Measurements from ENCODE around the gene DNAJB8. TPM values are rescaled to one million over a fixed set of nuclear protein-coding genes. Genes with fewer than 3 reads are reported as not detected.
A peak's percentile ranks its signal among the peaks of the same experiment; 100 is the strongest.

DNAJB8 gene
- total and polyA plus RNA-seq, 9 of the 15 experiments (the other 6 are each of a cell fraction or from before 2014, with no cell fraction given) = not detected

DNA sequence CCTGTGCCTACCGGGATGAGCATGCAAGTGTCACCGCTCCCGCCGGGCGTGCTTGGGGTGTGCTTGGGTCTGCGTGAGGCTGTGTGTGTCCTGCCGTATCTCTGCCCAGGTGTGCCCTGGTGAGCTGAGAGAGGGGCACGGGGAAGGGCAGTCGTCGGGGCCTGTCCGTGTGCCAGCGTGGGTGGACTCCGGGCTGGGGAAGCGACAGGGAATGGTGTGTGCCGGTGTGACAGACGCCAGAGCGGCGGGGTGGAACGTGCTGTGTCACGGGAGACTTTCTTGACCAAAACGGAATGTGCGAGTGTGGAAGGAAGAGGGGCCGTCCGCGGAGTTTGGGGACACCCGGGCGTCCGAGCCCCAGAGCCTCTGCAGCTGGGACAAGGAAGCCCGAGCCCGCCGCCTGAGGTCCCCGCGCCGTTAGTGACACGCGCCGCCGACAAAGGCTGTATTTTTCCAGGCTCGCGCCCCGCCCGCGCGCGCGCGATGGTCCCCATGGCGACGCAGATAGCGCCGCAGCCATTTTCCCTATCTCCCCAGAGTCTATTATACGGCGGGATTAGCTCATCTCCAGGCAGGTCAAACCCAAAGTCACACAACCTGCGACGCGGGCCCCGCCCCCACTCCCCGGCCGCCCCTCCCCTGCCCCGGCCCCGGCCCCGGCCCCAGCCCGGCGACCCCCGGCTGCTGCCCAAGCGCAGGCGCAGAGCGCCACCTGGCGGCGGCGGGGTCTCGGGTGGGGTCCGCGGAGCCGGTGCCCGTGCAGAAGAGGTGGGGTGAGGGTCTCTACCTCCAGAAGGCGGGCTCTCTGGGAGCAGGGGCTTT is 30.8 kb upstream of the DNAJB8 start (continued):
- TF ChIP-seq, protein P1, sequence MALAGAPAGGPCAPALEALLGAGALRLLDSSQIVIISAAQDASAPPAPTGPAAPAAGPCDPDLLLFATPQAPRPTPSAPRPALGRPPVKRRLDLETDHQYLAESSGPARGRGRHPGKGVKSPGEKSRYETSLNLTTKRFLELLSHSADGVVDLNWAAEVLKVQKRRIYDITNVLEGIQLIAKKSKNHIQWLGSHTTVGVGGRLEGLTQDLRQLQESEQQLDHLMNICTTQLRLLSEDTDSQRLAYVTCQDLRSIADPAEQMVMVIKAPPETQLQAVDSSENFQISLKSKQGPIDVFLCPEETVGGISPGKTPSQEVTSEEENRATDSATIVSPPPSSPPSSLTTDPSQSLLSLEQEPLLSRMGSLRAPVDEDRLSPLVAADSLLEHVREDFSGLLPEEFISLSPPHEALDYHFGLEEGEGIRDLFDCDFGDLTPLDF (CRISPR knock-in tag; IDR thresholded peaks at IDR 0.05) = peak; percentile 73; the same call in 1 of the 2 replicates
- TF ChIP-seq SAFB2 (IDR thresholded peaks at IDR 0.05; ENCODE audit: borderline replicate concordance, low read depth, low read length, severe bottlenecking) (no peak), TRIM28 (IDR thresholded peaks at IDR 0.05) (no peak), PHF8 (IDR thresholded peaks at IDR 0.05; ENCODE audit: borderline replicate concordance, low read length) (peak; percentile 30; the same call in 1 of the 2 replicates), CCNT2 (IDR thresholded peaks at IDR 0.05; ENCODE audit: borderline replicate concordance, extremely low read depth, insufficient read length, low read depth, low read length) (peak; percentile 91), TRIM24 (IDR thresholded peaks at IDR 0.05) (no peak), ZNF212 (CRISPR knock-in tag; IDR thresholded peaks at IDR 0.05) (no peak), STAG1 (CRISPR knock-in tag; IDR thresholded peaks at IDR 0.05; ENCODE audit: borderline replicate concordance) (no peak), ARID2 (IDR thresholded peaks at IDR 0.05) (no peak), MTA2 (IDR thresholded peaks at IDR 0.05; ENCODE audit: low read depth) (no peak), MYNN (IDR thresholded peaks at IDR 0.05) (no peak), MYNN (CRISPR knock-in tag; IDR thresholded peaks at IDR 0.05) (no peak), EP400 (IDR thresholded peaks at IDR 0.05) (no peak), SIN3A (IDR thresholded peaks at IDR 0.05; ENCODE audit: borderline replicate concordance in 2 of 2, control insufficient read depth in 1 of 2, low read depth in 2 of 2, low read length in 2 of 2) (0 out of 4 replicates have a peak, but pooled peaks of 1 of the 2 experiments have one; percentile 28), ZNF696 (CRISPR knock-in tag; conservative IDR thresholded peaks at IDR 0.05) (no peak), TFAM (CRISPR knock-in tag; conservative IDR thresholded peaks at IDR 0.05) (no peak), POLR2AphosphoS2 (IDR thresholded peaks at IDR 0.05; ENCODE audit: low read length) (peak; percentile 34; the same call in 1 of the 2 replicates), RAD21 (CRISPR knock-in tag; conservative IDR thresholded peaks at IDR 0.05 in 1 of 2, IDR thresholded peaks at IDR 0.05 in 1 of 2) (peak in 1 of 2 experiments; percentile 25; a peak in 1 of 4 replicates), NRF1 (conservative IDR thresholded peaks at IDR 0.05 in 1 of 2, IDR thresholded peaks at IDR 0.05 in 1 of 2) (peak; percentile 61 to 69; a peak in 3 of 4 replicates), ZNF217 (CRISPR knock-in tag; IDR thresholded peaks at IDR 0.05) (no peak)
- TF ChIP-seq, protein P2, sequence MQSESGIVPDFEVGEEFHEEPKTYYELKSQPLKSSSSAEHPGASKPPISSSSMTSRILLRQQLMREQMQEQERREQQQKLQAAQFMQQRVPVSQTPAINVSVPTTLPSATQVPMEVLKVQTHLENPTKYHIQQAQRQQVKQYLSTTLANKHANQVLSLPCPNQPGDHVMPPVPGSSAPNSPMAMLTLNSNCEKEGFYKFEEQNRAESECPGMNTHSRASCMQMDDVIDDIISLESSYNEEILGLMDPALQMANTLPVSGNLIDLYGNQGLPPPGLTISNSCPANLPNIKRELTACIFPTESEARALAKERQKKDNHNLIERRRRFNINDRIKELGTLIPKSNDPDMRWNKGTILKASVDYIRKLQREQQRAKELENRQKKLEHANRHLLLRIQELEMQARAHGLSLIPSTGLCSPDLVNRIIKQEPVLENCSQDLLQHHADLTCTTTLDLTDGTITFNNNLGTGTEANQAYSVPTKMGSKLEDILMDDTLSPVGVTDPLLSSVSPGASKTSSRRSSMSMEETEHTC (IDR thresholded peaks at IDR 0.05) = 0 out of 2 replicates have a peak, but pooled peaks have one; percentile 10
- TF ChIP-seq, protein P3, sequence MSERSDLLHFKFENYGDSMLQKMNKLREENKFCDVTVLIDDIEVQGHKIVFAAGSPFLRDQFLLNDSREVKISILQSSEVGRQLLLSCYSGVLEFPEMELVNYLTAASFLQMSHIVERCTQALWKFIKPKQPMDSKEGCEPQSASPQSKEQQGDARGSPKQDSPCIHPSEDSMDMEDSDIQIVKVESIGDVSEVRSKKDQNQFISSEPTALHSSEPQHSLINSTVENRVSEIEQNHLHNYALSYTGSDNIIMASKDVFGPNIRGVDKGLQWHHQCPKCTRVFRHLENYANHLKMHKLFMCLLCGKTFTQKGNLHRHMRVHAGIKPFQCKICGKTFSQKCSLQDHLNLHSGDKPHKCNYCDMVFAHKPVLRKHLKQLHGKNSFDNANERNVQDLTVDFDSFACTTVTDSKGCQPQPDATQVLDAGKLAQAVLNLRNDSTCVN (CRISPR knock-in tag; IDR thresholded peaks at IDR 0.05) = no peak
- TF ChIP-seq, protein P4, sequence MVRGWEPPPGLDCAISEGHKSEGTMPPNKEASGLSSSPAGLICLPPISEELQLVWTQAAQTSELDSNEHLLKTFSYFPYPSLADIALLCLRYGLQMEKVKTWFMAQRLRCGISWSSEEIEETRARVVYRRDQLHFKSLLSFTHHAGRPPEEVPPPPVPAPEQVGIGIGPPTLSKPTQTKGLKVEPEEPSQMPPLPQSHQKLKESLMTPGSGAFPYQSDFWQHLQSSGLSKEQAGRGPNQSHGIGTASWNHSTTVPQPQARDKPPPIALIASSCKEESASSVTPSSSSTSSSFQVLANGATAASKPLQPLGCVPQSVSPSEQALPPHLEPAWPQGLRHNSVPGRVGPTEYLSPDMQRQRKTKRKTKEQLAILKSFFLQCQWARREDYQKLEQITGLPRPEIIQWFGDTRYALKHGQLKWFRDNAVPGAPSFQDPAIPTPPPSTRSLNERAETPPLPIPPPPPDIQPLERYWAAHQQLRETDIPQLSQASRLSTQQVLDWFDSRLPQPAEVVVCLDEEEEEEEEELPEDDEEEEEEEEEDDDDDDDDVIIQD (CRISPR knock-in tag; IDR thresholded peaks at IDR 0.05) = no peak

Data from K562 (cell line).